ENCODE results near the gene CAMK2G.

CAMK2G gene

GRCh38 chr10:73916761-73917470 is 42.6 kb upstream of the CAMK2G start:
- DNase-seq = no peak
- Histone ChIP-seq H3K36me3 (replicated peaks) (peaks cover 44% of the 10 kb centered on the region), H3K27me3 (replicated peaks) (no peaks in the 10 kb centered on the region), H3K27ac (no peak overlapping the region), H3K4me3 (ENCODE audit: low read depth, low read length) (no peak overlapping the region)
- TF ChIP-seq CTCF (IDR thresholded peaks at IDR 0.05; ENCODE audit: low read depth, low read length, missing control alignments) = no peak
- in situ Hi-C loops (cut with HindIII; ENCODE audit: low pct_ligation_motif_present, low sequenced_read_pairs) = no loop called here

- Histone ChIP-seq H3K36me3 (replicated peaks) (peaks cover 44% of the 10 kb centered on the region), H3K27me3 (replicated peaks) (no peaks in the 10 kb centered on the region), H3K4me3 (ENCODE audit: low read depth, low read length) (peak overlapping the region; percentile 24), H3K27ac (no peak overlapping the region)
- in situ Hi-C loops (cut with HindIII; ENCODE audit: low pct_ligation_motif_present, low sequenced_read_pairs) = no loop called here
- TF ChIP-seq CTCF (IDR thresholded peaks at IDR 0.05; ENCODE audit: low read depth, low read length, missing control alignments) = no peak
- DNase-seq = no peak
These were observed 41.0 kb upstream of the CAMK2G start for GRCh38 chr10:73915206-73915851.

- no peak for DNase-seq
- TF ChIP-seq CTCF (IDR thresholded peaks at IDR 0.05; ENCODE audit: low read depth, low read length, missing control alignments) = no peak
- Histone ChIP-seq H3K27me3 (replicated peaks) (no peaks in the 10 kb centered on the region), H3K36me3 (replicated peaks) (peaks cover 44% of the 10 kb centered on the region), H3K27ac (no peak overlapping the region), H3K4me3 (ENCODE audit: low read depth, low read length) (peak overlapping the region; percentile 26)
- in situ Hi-C loops (cut with HindIII; ENCODE audit: low pct_ligation_motif_present, low sequenced_read_pairs) = no loop called here
These were observed 39.7 kb upstream of the CAMK2G start for GRCh38 chr10:73914036-73914435.

GRCh38 chr10:73911553-73912004 is 37.2 kb upstream of the CAMK2G start:
- peak; percentile 11 for TF ChIP-seq CTCF (IDR thresholded peaks at IDR 0.05; ENCODE audit: low read depth, low read length, missing control alignments)

GRCh38 chr10:73910764-73911552 is 36.6 kb upstream of the CAMK2G start, which contains the start of gene PLAU:
Gene PLAU (plus strand): TSS chr10:73911132. CDS start chr10:73911556, 424 bp downstream.
- H3K4me3 ChIP-seq (ENCODE audit: low read depth, low read length) = peak within 1 kb of the TSS; percentile 71
- DNase-seq = no peak
- peak within 1 kb of the TSS; percentile 37 for H3K27ac ChIP-seq
- no peaks in the 10 kb centered on the region for H3K27me3 ChIP-seq (replicated peaks)
- in situ Hi-C loops (cut with HindIII; ENCODE audit: low pct_ligation_motif_present, low sequenced_read_pairs) = no loop called here
- TF ChIP-seq CTCF (IDR thresholded peaks at IDR 0.05; ENCODE audit: low read depth, low read length, missing control alignments) = no peak
- peaks cover 32% of the 10 kb centered on the region for H3K36me3 ChIP-seq (replicated peaks)

More at GRCh38 chr10:73911553-73912004, 37.2 kb upstream of the CAMK2G start:
- Histone ChIP-seq H3K27me3 (replicated peaks) (no peaks in the 10 kb centered on the region), H3K36me3 (replicated peaks) (peaks cover 38% of the 10 kb centered on the region), H3K27ac (peak overlapping the region; percentile 37), H3K4me3 (ENCODE audit: low read depth, low read length) (peak overlapping the region; percentile 71)
- no peak for DNase-seq
- in situ Hi-C loops (cut with HindIII; ENCODE audit: low pct_ligation_motif_present, low sequenced_read_pairs) = no loop called here

Measured in brain microvascular endothelial cell (primary cell).